ENCODE data around the gene TXLNB. TPM values are rescaled to one million over a fixed set of nuclear protein-coding genes. Genes with fewer than 3 reads are reported as not detected.
"Not testable (repeated sequence)": the region's sequence is repeated elsewhere in the genome, so short reads cannot be mapped to it uniquely, and the experiment has no call there.

Gene TXLNB
- total RNA-seq, 3 donors from 2014 or later (not counting 1 experiment from before 2014, with no cell fraction given) = 0.24 to 0.93 (median 0.50) TPM

DNA sequence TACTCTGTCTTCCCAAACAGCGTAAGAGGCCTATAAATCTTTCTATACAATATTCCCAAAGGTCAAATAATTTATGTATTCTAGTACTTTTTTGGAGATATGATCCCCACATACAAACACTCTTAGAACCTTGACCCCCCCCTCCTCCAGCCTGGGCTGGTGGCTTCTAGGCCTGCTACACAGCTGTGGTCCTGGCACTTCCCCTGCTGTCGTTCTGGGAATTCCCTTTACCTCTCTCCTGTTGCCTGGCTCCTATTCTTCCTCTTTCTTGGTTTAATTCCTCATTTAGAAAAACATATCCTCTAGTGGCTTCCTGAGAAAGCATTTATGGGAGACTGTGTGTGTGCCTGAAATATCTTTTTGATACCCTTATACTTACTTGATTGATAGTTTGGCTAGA, 4.1 kb upstream of the TXLNB start:
- intact Hi-C loops (cut with micrococcal nuclease) = no loop called here
- H3K4me1 Mint-ChIP-seq = peaks cover 23 to 34% of the 10 kb centered on the region in 2 donors
- peaks cover 19% of the 10 kb centered on the region for H3K4me1 ChIP-seq (ENCODE audit: control insufficient read depth, insufficient read depth, low read length)
- H3K36me3 ChIP-seq (ENCODE audit: control insufficient read depth, insufficient read depth, low read length) = no peaks in the 10 kb centered on the region
- 29% methylated on average over 1 of the region's 2 CpGs for WGBS (ENCODE audit: insufficient coverage)
- no peak overlapping the region for H3K4me3 ChIP-seq (ENCODE audit: low read length)
- H3K9me3 Mint-ChIP-seq = no peaks in the 10 kb centered on the region
- H3K27me3 ChIP-seq (ENCODE audit: control insufficient read depth, insufficient read depth, low read length) = no peaks in the 10 kb centered on the region
- TF ChIP-seq, protein P1, sequence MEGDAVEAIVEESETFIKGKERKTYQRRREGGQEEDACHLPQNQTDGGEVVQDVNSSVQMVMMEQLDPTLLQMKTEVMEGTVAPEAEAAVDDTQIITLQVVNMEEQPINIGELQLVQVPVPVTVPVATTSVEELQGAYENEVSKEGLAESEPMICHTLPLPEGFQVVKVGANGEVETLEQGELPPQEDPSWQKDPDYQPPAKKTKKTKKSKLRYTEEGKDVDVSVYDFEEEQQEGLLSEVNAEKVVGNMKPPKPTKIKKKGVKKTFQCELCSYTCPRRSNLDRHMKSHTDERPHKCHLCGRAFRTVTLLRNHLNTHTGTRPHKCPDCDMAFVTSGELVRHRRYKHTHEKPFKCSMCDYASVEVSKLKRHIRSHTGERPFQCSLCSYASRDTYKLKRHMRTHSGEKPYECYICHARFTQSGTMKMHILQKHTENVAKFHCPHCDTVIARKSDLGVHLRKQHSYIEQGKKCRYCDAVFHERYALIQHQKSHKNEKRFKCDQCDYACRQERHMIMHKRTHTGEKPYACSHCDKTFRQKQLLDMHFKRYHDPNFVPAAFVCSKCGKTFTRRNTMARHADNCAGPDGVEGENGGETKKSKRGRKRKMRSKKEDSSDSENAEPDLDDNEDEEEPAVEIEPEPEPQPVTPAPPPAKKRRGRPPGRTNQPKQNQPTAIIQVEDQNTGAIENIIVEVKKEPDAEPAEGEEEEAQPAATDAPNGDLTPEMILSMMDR (IDR thresholded peaks at IDR 0.05) = no peak
- H3K27ac ChIP-seq (ENCODE audit: low read length) = no peak overlapping the region
- no peak for ATAC-seq
- H3K9me3 ChIP-seq (ENCODE audit: control insufficient read depth, insufficient read depth, low read length) = no peaks in the 10 kb centered on the region
- DNase-seq = peak in 1 of 2 donors; percentile 11
- no peaks in the 10 kb centered on the region for H3K36me3 Mint-ChIP-seq
- no peak overlapping the region for H3K27ac Mint-ChIP-seq
- no peak overlapping the region for H3K4me3 Mint-ChIP-seq
- H3K27me3 Mint-ChIP-seq (ENCODE audit: low read depth in 2 of 2) = no peaks in the 10 kb centered on the region

DNA sequence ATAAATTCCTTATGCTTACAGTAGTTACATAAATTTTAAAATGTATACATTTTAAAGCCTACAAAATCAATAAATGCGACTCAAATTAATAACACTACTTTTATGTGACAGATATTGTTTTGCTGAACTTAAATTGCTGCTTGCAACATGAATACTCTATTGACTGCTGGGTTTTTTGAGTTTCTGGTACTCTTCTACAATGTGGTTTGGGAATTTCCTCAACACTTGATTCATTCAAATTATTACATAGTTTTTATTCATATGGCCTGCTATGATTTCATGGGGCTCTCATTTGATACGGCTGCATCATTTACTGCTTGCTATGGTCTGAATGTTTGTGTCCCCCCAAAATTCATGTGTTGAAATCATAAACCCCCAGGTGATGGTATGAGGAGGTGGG, 2.3 kb upstream of the TXLNB start:
- H3K4me1 Mint-ChIP-seq = peaks cover 34 to 49% of the 10 kb centered on the region in 2 donors

DNA sequence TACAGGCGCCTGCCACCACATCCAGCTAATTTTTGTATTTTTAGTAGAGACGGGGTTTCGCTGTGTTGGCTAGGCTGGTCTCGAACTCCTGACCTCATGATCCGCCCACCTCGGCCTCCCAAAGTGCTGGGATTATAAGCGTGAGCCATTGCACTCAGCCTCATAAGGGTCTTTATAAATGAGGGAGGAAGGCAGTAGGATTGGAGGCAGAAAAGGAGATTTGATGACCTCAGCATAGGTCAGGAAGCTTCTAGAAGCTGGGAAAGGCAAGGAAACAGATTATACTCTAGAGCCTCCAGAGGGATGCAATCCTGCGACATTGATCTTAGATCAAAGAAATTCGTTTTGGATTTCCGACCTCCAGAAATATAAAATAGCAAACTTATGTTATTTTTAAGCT, 1.4 kb upstream of the TXLNB start:
- H3K4me3 ChIP-seq (ENCODE audit: low read length); H3K9me3 ChIP-seq (ENCODE audit: control insufficient read depth, insufficient read depth, low read length); H3K27me3 ChIP-seq (ENCODE audit: control insufficient read depth, insufficient read depth, low read length); ATAC-seq; H3K27me3 Mint-ChIP-seq (ENCODE audit: low read depth in 2 of 2); H3K4me3 Mint-ChIP-seq; H3K36me3 Mint-ChIP-seq; H3K36me3 ChIP-seq (ENCODE audit: control insufficient read depth, insufficient read depth, low read length); DNase-seq; H3K9me3 Mint-ChIP-seq: not testable (repeated sequence)
- over 99% methylated on average over 8 of the region's 10 CpGs for WGBS (ENCODE audit: insufficient coverage)
- peak overlapping the region; percentile 50 for H3K27ac ChIP-seq (ENCODE audit: low read length)
- intact Hi-C loops (cut with micrococcal nuclease) = loop anchor here (5.0 kb wide), 3 partner anchors 166 to 306 kb away; partner anchors contain the start of gene REPS1
- peak overlapping the region; percentile 93 to 99 for H3K27ac Mint-ChIP-seq
- peaks cover 28% of the 10 kb centered on the region for H3K4me1 ChIP-seq (ENCODE audit: control insufficient read depth, insufficient read depth, low read length)
- peaks cover 34 to 49% of the 10 kb centered on the region in 2 donors for H3K4me1 Mint-ChIP-seq

More for the DNA sequence above, 2.3 kb upstream of the TXLNB start:
- TF ChIP-seq, protein P1 (IDR thresholded peaks at IDR 0.05) = no peak
- Mint-ChIP-seq H3K27me3 (ENCODE audit: low read depth in 2 of 2) (no peaks in the 10 kb centered on the region), H3K27ac (peak overlapping the region; percentile 65 to 70), H3K4me3 (no peak overlapping the region), H3K36me3 (no peaks in the 10 kb centered on the region), H3K9me3 (no peaks in the 10 kb centered on the region)
- no peaks in the 10 kb centered on the region for H3K9me3 ChIP-seq (ENCODE audit: control insufficient read depth, insufficient read depth, low read length)
- intact Hi-C loops (cut with micrococcal nuclease) = loop anchor here (5.0 kb wide), 3 partner anchors 167 to 307 kb away; partner anchors contain the start of gene REPS1
- DNase-seq (peak in 1 of 2 donors; percentile 16), ATAC-seq (no peak)
- H3K4me3 ChIP-seq (ENCODE audit: low read length) = no peak overlapping the region
- no peaks in the 10 kb centered on the region for H3K27me3 ChIP-seq (ENCODE audit: control insufficient read depth, insufficient read depth, low read length)
- peaks cover 28% of the 10 kb centered on the region for H3K4me1 ChIP-seq (ENCODE audit: control insufficient read depth, insufficient read depth, low read length)
- WGBS (ENCODE audit: insufficient coverage) = 67% methylated on average over 1 of the region's 2 CpGs
- no peak overlapping the region for H3K27ac ChIP-seq (ENCODE audit: low read length)
- no peaks in the 10 kb centered on the region for H3K36me3 ChIP-seq (ENCODE audit: control insufficient read depth, insufficient read depth, low read length)

DNA sequence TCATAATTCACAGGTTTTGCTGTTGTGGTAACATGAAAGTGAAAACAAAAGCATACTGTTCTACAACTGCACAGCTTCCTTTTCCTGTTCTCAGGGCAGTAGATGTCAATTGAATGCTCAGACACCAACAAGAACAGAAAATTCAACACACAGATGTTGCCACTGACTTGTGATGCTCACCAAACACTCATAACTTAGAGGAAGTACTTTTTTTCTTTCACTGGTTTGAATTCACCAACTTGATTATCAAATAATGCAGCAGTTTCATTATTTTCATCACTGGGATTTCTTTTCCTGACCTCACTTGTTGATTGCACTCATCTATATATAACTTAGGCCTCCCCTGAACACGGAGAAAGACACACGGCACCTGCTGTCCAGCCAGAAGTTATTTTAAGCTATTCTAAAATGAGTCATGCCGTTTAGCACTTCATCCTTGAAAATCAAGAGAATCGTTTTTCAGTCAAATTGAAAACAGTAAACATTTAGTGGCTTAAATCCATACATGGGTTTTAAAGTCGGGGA, 949 bp downstream of the TXLNB start:
- Mint-ChIP-seq H3K9me3 (no peaks in the 10 kb centered on the region), H3K4me1 (peaks cover 34 to 40% of the 10 kb centered on the region in 2 donors), H3K4me3 (peak overlapping the region; percentile 96), H3K27ac (peak overlapping the region; percentile 93 to 99), H3K36me3 (no peaks in the 10 kb centered on the region), H3K27me3 (ENCODE audit: low read depth in 2 of 2) (no peaks in the 10 kb centered on the region)
- ATAC-seq (peak; percentile 69 to 85 (median 80)), DNase-seq (peak in 1 of 2 donors; percentile 87)
- peaks cover 28% of the 10 kb centered on the region for H3K4me1 ChIP-seq (ENCODE audit: control insufficient read depth, insufficient read depth, low read length)
- no peaks in the 10 kb centered on the region for H3K36me3 ChIP-seq (ENCODE audit: control insufficient read depth, insufficient read depth, low read length)
- 0% methylated on average over 4 of the region's 5 CpGs for WGBS (ENCODE audit: insufficient coverage)
- H3K27me3 ChIP-seq (ENCODE audit: control insufficient read depth, insufficient read depth, low read length) = no peaks in the 10 kb centered on the region
- TF ChIP-seq, protein P1 (IDR thresholded peaks at IDR 0.05) = no peak
- intact Hi-C loops (cut with micrococcal nuclease) = loop anchor here (1.0 to 5.0 kb wide), 6 partner anchors 32 to 304 kb away; partner anchors contain the start of gene REPS1
- peak overlapping the region; percentile 14 for H3K4me3 ChIP-seq (ENCODE audit: low read length)
- no peaks in the 10 kb centered on the region for H3K9me3 ChIP-seq (ENCODE audit: control insufficient read depth, insufficient read depth, low read length)
- peak overlapping the region; percentile 97 for H3K27ac ChIP-seq (ENCODE audit: low read length)
